Hair follicle dermal papilla cell (primary cell): Measurements from ENCODE around the gene ITSN1. TPM values are rescaled to one million over a fixed set of nuclear protein-coding genes. Genes with fewer than 3 reads are reported as not detected.

ENCODE experiments used
- total RNA-seq: library from RNA; depleted of rRNA; stranded (reverse); fragments of >200 nt; gene quantifications from 2 replicates; pipeline ENCODE4 v1.2.3, GENCODE V29; 2012

Gene ITSN1
- total RNA-seq = 61.8 and 65.1 TPM in 2 replicates

GRCh38 chr21:33642027-33642895, at the start of gene ITSN1:
TSS of gene ITSN1 (plus strand) at chr21:33642501. CDS start at chr21:33718829, 76,328 bp downstream.

GRCh38 chr21:33641352-33642026, 812 bp upstream of the ITSN1 start, which contains the start of gene CRYZL1:
TSS of gene CRYZL1 (minus strand) at chr21:33641741. CDS start at chr21:33631551, 10,190 bp downstream.

GRCh38 chr21:33915368-33916199, 273.3 kb downstream of the ITSN1 start, which contains the start of gene ATP5PO:
TSS of gene ATP5PO (minus strand) at chr21:33915804. CDS start at chr21:33915763, 41 bp downstream.

Other genes starting within 250 kb of the ITSN1 start
- gene IFNGR2, start 239.1 kb upstream of the ITSN1 start, total RNA-seq = 50.9 and 52.1 TPM in 2 replicates
- 46.3 and 49.7 TPM in 2 replicates for gene TMEM50B, start 162.5 kb upstream of the ITSN1 start, total RNA-seq
- 1.1 and 1.5 TPM in 2 replicates for gene DNAJC28, start 150.8 kb upstream of the ITSN1 start, total RNA-seq
- gene GART, start 100.4 kb upstream of the ITSN1 start, total RNA-seq = 66.9 and 75.9 TPM in 2 replicates
- 133 and 183 TPM in 2 replicates for gene SON, start 99.5 kb upstream of the ITSN1 start, total RNA-seq
- 8.6 and 12.2 TPM in 2 replicates for gene DONSON, start 53.8 kb upstream of the ITSN1 start, total RNA-seq
- 16.4 and 19.1 TPM in 2 replicates for gene CRYZL1, start 760 bp upstream of the ITSN1 start, total RNA-seq